ENCODE results near the gene KCNA10. TPM values are rescaled to one million over a fixed set of nuclear protein-coding genes. Genes with fewer than 3 reads are reported as not detected.

KCNA10 gene
- total and polyA plus RNA-seq, 2 experiments from 2014 or later: not detected

GRCh38 chr1:110541906-110542395 lies 23.0 kb upstream of the KCNA10 start:
- Histone ChIP-seq H3K79me2 (replicated peaks; ENCODE audit: insufficient read depth) (no peaks in the 10 kb centered on the region), H3K36me3 (ENCODE audit: insufficient read depth) (no peaks in the 10 kb centered on the region), H3K9me2 (ENCODE audit: insufficient read depth) (no peaks in the 10 kb centered on the region), H3K27me3 (ENCODE audit: insufficient read depth) (no peaks in the 10 kb centered on the region), H2AFZ (no peak overlapping the region), H3K4me1 (ENCODE audit: insufficient read depth) (no peaks in the 10 kb centered on the region), H3K27ac (ENCODE audit: low read depth) (no peak overlapping the region), H3K4me3 (no peak overlapping the region), H3F3A (replicated peaks; ENCODE audit: low read depth) (no peaks in the 10 kb centered on the region), H4K20me1 (replicated peaks; ENCODE audit: insufficient read depth) (0 out of 2 replicates have a peak, but pooled peaks cover 4% of the 10 kb centered on the region), H3K4me2 (no peak overlapping the region)
- no peaks in the 10 kb centered on the region for H3K36me3 Mint-ChIP-seq (ENCODE audit: low read depth)
- H3K27me3 Mint-ChIP-seq (ENCODE audit: insufficient read depth, low read depth, poor library complexity): no peaks in the 10 kb centered on the region
- no peaks in the 10 kb centered on the region; the same call in 2 of the 3 replicates for H3K4me1 Mint-ChIP-seq
- H3K9me3 Mint-ChIP-seq: no peaks in the 10 kb centered on the region
- DNase-seq (ENCODE audit: low spot score): no peak
- H3K4me3 Mint-ChIP-seq: no peak overlapping the region
- no peak overlapping the region for H3K27ac Mint-ChIP-seq
- ATAC-seq: no peak
- no peak for TF ChIP-seq ZNF331 (CRISPR knock-in tag; IDR thresholded peaks at IDR 0.05; ENCODE audit: low read depth)
- TF ChIP-seq NANOG (IDR thresholded peaks at IDR 0.05; ENCODE audit: borderline replicate concordance): no peak
- TF ChIP-seq REST (IDR thresholded peaks at IDR 0.05; ENCODE audit: unreplicated experiment): no peak
- TF ChIP-seq ZNF114 (CRISPR knock-in tag; IDR thresholded peaks at IDR 0.05): no peak
- TF ChIP-seq, protein P1, sequence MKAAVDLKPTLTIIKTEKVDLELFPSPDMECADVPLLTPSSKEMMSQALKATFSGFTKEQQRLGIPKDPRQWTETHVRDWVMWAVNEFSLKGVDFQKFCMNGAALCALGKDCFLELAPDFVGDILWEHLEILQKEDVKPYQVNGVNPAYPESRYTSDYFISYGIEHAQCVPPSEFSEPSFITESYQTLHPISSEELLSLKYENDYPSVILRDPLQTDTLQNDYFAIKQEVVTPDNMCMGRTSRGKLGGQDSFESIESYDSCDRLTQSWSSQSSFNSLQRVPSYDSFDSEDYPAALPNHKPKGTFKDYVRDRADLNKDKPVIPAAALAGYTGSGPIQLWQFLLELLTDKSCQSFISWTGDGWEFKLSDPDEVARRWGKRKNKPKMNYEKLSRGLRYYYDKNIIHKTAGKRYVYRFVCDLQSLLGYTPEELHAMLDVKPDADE (IDR thresholded peaks at IDR 0.05): no peak
- TF ChIP-seq, protein P2, sequence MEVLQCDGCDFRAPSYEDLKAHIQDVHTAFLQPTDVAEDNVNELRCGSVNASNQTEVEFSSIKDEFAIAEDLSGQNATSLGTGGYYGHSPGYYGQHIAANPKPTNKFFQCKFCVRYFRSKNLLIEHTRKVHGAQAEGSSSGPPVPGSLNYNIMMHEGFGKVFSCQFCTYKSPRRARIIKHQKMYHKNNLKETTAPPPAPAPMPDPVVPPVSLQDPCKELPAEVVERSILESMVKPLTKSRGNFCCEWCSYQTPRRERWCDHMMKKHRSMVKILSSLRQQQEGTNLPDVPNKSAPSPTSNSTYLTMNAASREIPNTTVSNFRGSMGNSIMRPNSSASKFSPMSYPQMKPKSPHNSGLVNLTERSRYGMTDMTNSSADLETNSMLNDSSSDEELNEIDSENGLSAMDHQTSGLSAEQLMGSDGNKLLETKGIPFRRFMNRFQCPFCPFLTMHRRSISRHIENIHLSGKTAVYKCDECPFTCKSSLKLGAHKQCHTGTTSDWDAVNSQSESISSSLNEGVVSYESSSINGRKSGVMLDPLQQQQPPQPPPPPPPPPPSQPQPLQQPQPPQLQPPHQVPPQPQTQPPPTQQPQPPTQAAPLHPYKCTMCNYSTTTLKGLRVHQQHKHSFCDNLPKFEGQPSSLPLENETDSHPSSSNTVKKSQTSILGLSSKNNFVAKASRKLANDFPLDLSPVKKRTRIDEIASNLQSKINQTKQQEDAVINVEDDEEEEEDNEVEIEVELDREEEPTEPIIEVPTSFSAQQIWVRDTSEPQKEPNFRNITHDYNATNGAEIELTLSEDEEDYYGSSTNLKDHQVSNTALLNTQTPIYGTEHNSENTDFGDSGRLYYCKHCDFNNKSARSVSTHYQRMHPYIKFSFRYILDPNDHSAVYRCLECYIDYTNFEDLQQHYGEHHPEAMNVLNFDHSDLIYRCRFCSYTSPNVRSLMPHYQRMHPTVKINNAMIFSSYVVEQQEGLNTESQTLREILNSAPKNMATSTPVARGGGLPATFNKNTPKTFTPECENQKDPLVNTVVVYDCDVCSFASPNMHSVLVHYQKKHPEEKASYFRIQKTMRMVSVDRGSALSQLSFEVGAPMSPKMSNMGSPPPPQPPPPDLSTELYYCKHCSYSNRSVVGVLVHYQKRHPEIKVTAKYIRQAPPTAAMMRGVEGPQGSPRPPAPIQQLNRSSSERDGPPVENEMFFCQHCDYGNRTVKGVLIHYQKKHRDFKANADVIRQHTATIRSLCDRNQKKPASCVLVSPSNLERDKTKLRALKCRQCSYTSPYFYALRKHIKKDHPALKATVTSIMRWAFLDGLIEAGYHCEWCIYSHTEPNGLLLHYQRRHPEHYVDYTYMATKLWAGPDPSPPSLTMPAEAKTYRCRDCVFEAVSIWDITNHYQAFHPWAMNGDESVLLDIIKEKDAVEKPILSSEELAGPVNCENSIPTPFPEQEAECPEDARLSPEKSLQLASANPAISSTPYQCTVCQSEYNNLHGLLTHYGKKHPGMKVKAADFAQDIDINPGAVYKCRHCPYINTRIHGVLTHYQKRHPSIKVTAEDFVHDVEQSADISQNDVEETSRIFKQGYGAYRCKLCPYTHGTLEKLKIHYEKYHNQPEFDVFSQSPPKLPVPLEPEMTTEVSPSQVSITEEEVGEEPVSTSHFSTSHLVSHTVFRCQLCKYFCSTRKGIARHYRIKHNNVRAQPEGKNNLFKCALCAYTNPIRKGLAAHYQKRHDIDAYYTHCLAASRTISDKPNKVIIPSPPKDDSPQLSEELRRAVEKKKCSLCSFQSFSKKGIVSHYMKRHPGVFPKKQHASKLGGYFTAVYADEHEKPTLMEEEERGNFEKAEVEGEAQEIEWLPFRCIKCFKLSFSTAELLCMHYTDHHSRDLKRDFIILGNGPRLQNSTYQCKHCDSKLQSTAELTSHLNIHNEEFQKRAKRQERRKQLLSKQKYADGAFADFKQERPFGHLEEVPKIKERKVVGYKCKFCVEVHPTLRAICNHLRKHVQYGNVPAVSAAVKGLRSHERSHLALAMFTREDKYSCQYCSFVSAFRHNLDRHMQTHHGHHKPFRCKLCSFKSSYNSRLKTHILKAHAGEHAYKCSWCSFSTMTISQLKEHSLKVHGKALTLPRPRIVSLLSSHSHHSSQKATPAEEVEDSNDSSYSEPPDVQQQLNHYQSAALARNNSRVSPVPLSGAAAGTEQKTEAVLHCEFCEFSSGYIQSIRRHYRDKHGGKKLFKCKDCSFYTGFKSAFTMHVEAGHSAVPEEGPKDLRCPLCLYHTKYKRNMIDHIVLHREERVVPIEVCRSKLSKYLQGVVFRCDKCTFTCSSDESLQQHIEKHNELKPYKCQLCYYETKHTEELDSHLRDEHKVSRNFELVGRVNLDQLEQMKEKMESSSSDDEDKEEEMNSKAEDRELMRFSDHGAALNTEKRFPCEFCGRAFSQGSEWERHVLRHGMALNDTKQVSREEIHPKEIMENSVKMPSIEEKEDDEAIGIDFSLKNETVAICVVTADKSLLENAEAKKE (CRISPR knock-in tag; IDR thresholded peaks at IDR 0.05): no peak
- TF ChIP-seq POLR2AphosphoS5 (IDR thresholded peaks at IDR 0.05; ENCODE audit: low read depth): no peak
- no peak for TF ChIP-seq EZH2 (IDR thresholded peaks at IDR 0.05; ENCODE audit: low read depth, unreplicated experiment)
